GM10266 (cell line): ENCODE measurements around the gene SMIM14.
"Not testable (repeated sequence)": the region's sequence is repeated elsewhere in the genome, so short reads cannot be mapped to it uniquely, and the experiment has no call there.

Experiments used
- DNase-seq: peaks from one replicate; pipeline ENCODE4 v3.0.0; 2012; ENCODE audit errors: extremely low spot score
- CTCF ChIP-seq: IDR thresholded peaks from 2 replicates; pipeline ENCODE4 v1.5.1; 2012; ENCODE audit warnings: mild to moderate bottlenecking, low read depth; ENCODE audit not compliant: control insufficient read depth, insufficient read depth; ENCODE audit errors: missing control alignments

Gene SMIM14

DNA sequence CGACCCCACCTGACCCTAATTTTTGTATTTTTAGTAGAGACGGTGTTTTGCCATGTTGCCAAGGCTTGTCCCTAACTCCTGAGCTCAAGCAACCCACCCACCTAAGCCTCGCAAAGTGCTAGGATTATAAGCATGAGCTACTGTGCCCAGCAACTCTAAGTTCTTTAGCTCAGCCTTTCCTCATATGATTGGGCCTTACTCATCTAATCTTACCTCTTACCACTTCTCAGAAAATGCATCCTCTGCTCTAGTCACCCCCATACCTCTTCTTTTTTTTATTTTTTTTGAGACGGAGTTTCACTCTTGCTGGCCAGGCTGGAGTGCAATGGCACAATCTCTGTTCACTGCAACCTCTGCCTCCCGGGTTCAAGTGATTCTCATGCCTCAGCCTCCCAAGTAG is 75.9 kb downstream of the SMIM14 start:
- no peak for DNase-seq
- TF ChIP-seq CTCF: no peak

DNA sequence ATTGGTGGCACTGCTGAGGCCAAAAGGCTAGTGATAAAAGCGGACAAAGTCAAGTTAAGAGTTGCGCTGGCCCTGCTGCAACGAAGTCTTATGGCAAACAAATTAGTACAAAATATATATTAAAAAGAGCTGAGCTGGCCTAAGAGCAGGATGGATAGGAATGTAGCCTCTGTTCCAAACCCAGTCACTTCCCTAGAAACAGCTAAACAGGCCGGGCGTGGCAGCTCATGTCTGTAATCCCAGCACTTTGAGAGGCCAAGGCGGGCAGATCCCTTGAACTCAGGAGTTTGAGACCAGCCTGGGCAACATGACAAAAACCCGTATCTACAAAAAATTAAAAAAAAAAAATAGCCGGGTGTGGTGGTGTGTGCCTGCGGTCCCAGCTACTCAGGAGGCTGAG is 79.0 kb downstream of the SMIM14 start:
- no peak for TF ChIP-seq CTCF
- DNase-seq: no peak

DNA sequence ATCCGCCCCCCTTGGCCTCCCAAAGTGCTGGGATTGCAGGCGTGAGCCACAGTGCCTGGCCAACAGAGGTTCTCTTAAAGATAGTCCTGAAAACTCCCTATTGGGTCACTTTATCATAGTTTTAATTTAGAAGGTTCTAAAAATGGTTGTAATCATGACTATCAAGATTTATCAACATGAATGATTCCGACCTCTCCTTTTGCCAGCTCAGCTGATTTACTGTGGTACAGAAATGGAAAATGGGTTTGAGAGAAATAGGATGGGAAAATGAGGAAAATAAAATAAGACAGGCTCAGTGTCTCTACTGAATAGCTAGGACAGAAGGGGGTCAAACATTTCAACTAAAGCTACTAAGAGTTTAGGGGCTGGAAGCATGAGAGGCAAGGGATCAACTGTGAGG is 83.2 kb downstream of the SMIM14 start:
- TF ChIP-seq CTCF: no peak
- DNase-seq: no peak

DNA sequence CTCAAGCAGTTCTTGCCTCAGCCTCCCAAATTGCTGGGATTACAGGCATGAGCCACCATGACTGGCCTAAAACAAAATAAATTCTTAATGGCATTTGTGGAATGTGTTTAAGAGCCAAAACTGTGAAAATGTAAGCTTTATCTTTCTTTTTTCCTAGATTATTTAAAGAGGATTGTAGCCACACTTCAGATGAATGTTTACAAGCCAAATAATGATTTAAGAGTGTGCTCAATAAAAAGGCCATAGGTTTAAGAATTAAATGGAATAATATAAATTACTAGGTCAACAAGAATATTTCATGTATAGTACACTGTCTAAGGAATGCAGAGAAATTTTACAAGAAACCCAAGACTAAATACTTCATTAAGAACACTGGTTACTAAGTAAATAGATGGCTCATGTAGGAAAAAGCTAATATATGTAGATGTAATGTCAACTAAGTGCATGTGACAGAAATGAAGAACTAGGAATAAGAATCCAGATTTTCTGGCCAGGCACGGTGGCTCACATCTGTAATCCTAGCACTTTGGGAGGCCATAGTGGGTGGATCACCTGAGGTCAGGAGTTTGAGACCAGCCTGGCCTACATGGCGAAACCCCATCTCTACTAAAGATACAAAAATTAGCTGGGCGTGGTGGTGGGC is 90.1 kb downstream of the SMIM14 start:
- no peak for TF ChIP-seq CTCF

DNA sequence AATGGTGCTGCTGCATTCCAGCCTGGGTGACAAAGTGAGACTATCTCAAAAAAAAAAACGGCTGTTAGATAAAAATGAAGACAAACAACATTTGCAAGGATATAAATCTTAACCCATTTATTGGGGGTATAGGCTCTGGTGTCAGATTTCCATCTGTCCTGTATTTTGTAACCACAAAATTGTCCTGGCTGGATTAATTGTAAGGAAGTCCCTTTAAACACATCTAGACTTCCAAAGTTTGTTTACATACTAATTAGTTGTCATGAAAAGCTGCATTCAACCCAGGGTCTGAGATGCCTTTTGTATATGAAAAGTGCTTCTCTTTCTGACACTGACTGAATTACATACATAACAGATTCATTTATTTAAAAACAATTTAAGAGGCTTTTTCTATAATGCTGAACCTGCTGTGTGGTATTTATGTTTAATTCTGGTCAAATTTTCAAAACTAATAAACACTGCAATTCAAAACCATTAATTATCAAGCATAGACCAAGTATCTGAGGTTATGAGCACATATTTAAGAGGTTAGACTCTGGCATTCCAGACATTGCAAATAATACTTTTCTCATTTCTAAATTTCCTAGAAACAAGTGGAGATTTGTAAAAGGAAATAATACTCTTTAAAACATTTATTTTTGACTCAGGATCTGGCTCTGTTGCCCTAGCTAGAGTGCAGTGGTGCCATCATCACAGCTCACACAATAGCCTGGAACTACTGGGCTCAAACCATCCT is 93.9 kb downstream of the SMIM14 start:
- TF ChIP-seq CTCF: no peak
- no peak for DNase-seq

More for the DNA sequence above, 90.1 kb downstream of the SMIM14 start:
- DNase-seq: no peak

DNA sequence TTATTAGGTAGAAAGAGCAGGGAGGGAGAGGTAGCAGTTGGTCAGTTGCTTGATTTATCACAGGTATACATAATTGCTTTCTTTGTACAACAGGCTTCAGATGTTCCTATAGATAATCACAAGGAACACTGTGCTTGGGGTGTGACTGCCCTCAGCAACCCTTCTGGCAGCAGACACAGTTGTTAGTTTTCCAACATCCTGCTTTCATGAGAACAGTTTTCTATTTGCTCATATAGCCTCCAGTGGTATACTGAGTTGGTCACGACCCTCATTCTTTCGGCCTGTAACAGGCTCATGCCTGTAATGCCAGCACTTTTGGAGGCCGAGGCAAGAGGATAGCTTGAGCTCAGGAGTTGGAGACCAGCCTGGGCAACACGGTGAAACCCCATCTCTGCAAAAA is 94.6 kb downstream of the SMIM14 start:
- not testable (repeated sequence) for DNase-seq

GRCh38 chr4:39543034-39543433 is 95.6 kb downstream of the SMIM14 start:
- DNase-seq: no peak
- no peak for TF ChIP-seq CTCF

GRCh38 chr4:39542611-39543012 is 96.1 kb downstream of the SMIM14 start:
- TF ChIP-seq CTCF: no peak
- DNase-seq: no peak
